HG03060 (cell line): ENCODE data around the gene PSD.

Experiments
- ATAC-seq: cut with Tn5 transposase; IDR thresholded peaks from one replicate; pipeline ENCODE4 v1.9.1; 2021; ENCODE audit warnings: low read depth, moderate number of reproducible peaks; ENCODE audit not compliant: unreplicated experiment

The PSD gene

GRCh38 chr10:102407425-102408130 lies 11.0 kb downstream of the PSD start:
- ATAC-seq, result no peak

- no peak for ATAC-seq
These were observed 11.8 kb downstream of the PSD start for GRCh38 chr10:102406815-102407214.

- no peak for ATAC-seq
These were observed 13.0 kb downstream of the PSD start for GRCh38 chr10:102405632-102406031.

DNA sequence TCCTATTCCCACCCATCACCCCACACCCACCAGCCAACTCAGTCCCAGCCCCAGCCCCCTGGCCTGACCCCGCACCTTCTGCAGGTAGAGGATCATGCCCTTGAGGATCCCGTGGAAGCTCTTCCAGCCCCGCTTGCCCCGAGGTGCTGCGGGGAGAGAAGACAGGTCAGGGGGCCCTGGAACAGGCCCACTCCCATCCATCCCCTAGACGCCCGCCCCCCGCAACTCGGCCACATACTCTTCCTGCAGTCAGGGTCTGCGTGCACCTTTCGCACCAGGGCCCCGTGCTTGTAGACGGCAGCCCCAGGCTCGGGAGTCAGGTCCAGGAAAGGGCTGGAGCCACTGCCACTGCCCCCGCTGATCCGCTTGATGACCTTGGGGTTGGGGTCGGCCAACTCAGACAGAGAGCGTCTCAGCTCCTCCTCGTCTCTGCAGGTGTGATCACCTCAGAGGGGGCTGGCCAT lies 13.4 kb downstream of the PSD start:
- ATAC-seq, result no peak

GRCh38 chr10:102404361-102405107 lies 14.1 kb downstream of the PSD start:
- ATAC-seq, result no peak

DNA sequence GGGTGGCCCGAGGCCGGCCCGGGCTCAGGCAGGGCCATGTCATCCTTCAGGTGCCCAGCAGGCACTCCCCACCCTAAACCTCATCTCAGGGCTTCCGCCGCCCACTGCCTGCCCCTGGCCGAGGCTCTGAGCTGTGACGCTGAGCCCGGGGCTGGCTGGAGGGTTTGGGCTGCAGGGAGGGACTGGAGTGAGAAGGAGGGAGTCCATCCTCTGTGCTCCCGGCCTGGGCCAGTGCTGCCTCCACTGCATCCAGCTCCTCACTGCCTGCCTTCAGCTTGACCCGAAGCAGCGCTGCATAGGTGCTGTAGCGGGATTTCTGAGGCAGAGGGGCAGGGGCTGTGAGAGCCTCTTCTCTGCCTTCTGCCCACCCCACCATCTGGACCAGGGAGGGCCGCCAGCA lies 15.5 kb downstream of the PSD start:
- no peak for ATAC-seq

GRCh38 chr10:102402512-102402896 lies 16.1 kb downstream of the PSD start:
- ATAC-seq, result no peak

DNA sequence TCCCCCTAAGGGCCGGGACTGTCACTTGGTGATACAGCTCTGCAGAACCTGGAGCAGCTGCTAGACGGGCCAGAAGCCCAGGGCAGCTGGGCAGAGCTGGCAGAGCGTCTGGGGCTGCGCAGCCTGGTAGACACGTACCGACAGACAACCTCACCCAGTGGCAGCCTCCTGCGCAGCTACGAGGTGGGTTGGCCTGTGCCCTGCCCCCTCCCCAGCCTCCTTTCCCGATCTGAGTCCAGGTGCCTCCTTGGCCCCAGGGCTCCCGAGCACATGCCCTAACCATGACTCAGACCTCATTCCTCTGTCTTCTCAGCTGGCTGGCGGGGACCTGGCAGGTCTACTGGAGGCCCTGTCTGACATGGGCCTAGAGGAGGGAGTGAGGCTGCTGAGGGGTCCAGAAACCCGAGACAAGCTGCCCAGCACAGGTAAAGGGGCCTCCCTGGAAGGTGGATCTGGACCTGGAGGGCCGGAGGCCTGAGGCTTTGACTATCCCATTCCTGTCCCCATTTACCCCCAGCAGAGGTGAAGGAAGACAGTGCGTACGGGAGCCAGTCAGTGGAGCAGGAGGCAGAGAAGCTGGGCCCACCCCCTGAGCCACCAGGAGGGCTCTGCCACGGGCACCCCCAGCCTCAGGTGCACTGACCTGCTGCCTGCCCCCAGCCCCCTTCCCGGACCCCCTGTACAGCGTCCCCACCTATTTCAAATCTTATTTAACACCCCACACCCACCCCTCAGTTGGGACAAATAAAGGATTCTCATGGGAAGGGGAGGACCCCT lies 16.7 kb downstream of the PSD start:
- no peak for ATAC-seq

DNA sequence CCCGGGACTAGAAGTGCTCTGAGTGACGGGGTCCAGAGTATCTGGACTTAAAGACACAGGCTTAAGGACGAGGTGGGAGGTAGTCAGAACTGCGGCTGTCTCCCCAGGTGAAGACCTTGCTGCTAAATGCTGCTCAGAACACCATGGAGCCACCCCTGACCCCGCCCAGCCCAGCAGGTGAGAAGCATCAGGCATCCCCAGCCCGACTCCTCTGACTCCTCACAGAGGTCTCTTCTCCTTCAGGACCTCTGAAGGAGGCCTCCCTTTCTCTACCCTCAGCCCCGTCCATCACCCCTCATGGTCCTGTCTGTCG lies 17.3 kb downstream of the PSD start:
- ATAC-seq, result no peak

GRCh38 chr10:102400598-102401341 lies 17.8 kb downstream of the PSD start:
- no peak for ATAC-seq

GRCh38 chr10:102400076-102400475 lies 18.5 kb downstream of the PSD start:
- no peak for ATAC-seq

GRCh38 chr10:102399217-102400021 lies 19.2 kb downstream of the PSD start:
- no peak for ATAC-seq

- no peak for ATAC-seq
These were observed 20.2 kb downstream of the PSD start for GRCh38 chr10:102398172-102399020.

DNA sequence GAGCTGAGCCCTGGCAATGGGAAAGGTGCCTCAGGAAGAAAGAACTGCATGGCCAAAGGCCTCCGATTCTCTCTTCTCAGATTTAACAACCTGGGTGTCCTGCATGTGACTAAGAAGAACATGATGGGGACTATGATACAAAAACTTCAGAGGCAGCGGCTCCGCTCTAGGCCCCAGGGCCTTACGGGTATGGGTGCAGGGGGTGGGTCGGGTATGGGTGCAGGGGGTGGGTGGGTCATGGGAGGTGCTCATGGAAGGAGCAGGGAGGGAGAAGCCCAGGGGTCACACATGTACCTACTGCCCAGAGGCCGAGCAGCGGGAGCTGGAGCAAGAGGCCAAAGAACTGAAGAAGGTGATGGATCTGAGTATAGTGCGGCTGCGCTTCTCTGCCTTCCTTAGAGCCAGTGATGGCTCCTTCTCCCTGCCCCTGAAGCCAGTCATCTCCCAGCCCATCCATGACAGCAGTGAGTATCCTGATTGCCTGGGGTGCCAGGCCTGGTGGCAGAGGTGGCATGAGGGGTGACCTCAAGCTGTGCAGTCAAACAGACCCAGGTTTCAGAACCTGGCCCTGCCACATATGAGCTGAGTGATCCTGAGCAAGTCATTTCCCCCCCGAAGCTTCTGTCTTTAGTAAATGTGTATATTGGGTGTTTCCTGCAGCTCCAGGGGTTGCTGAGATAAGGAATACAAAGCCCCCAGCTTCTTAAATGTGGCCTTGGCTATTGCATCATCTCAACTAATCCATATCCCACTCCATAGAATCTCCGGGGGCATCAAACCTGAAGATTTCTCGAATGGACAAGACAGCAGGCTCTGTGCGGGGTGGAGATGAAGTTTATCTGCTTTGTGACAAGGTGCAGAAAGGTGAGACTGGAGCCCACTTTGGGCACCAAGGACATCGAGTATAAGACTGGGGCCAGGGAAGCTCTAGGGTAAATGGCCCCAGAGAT lies 21.1 kb downstream of the PSD start:
- ATAC-seq, result no peak

DNA sequence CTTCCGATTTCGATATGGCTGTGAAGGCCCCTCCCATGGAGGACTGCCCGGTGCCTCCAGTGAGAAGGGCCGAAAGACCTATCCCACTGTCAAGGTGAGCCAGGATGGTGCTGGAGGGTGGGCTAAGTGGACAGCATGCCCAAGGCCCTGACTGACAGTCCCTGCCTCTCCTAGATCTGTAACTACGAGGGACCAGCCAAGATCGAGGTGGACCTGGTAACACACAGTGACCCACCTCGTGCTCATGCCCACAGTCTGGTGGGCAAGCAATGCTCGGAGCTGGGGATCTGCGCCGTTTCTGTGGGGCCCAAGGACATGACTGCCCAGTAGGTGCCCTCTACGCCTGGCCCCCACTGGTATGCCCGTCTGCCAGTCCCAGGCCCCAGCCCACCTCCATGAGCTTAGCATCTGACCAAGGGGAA lies 21.8 kb downstream of the PSD start:
- no peak for ATAC-seq

DNA sequence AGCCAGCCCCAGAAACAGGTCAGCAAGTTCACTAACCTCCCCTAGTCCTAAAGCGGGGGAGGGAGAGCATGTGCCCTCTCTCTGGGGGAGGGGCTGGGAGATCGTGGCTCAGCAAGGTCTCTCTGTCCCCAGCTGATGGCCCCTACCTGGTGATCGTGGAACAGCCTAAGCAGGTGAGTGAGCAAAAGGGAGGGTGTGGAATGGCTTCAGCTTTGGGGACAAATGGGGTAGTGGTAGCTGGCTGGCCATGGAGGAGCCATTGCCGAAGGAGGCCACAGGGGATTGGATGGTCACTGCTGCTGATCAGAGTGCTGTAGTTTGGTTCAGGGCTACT lies 22.3 kb downstream of the PSD start:
- no peak for ATAC-seq

GRCh38 chr10:102395400-102396316 lies 22.9 kb downstream of the PSD start, which contains the start of gene NFKB2:
NFKB2 (plus strand) TSS chr10:102395705; CDS start chr10:102395960, 255 bp downstream.
- no peak for ATAC-seq
